GM21576 (cell line): ENCODE results near the gene CLTB.

Experiments used
- ATAC-seq: cut with Tn5 transposase; IDR thresholded peaks from one replicate; pipeline ENCODE4 v1.9.1; 2021; ENCODE audit warnings: mild to moderate bottlenecking, moderate library complexity; ENCODE audit not compliant: unreplicated experiment

The CLTB gene

DNA sequence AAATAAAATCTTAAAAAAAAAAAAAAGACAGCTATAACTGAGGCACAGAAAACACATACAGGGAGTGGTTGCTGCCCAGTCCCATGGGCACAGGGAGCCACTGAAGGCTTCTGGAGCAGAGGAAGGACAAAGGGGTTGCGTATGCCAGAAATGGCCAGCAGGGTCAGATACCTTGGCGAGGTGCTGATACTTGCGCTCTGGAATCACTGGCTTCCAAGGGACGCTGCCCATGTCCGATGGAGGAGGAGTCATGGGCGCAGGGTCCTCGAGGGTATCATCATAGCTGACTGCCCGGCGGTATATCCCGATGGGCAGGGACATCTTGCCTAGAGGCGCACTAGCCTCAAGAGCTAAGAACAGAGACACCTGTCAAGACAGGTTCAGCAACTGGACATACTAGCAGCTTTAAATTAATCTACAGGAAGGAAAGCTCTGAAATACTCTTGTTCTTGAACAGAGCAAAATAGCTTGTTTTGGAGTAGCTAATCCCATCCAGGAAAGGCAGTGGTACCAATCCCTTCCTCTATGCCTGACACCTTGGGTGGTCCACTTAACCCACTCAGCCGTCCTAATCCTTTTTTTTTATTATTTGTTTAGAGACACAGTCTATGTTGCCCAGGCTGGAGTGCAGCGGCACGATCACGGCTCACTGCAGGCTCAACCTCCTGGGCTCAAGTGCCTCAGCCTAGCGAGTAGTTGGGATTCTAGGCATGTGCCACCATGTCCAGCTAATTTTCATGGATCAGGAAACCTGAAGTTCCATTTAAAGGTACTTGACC is 60.8 kb downstream of the CLTB start:
- no peak for ATAC-seq

GRCh38 chr5:176353533-176353932 is 62.8 kb downstream of the CLTB start:
- ATAC-seq = no peak

- no peak for ATAC-seq
These were observed 64.0 kb downstream of the CLTB start for GRCh38 chr5:176352116-176352878.

DNA sequence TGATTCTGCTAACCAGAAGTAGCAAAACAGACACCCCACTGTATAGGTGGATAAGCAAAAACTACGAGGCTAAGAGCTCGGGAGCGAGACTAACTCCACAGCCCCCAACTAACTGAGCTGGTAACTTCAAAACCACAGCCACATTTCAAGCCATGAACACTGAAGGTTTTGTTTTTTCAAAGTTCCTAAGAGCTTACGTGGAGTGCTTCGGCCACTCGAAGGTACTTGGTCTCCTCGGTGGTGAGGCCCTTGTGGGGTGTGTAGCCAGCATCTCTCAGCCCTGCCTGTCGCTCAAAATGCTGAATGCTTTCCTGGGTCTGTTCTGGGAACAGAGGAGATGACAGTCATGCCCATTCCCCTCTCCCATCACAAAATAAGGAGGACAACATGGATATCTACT is 65.9 kb downstream of the CLTB start:
- ATAC-seq = no peak

DNA sequence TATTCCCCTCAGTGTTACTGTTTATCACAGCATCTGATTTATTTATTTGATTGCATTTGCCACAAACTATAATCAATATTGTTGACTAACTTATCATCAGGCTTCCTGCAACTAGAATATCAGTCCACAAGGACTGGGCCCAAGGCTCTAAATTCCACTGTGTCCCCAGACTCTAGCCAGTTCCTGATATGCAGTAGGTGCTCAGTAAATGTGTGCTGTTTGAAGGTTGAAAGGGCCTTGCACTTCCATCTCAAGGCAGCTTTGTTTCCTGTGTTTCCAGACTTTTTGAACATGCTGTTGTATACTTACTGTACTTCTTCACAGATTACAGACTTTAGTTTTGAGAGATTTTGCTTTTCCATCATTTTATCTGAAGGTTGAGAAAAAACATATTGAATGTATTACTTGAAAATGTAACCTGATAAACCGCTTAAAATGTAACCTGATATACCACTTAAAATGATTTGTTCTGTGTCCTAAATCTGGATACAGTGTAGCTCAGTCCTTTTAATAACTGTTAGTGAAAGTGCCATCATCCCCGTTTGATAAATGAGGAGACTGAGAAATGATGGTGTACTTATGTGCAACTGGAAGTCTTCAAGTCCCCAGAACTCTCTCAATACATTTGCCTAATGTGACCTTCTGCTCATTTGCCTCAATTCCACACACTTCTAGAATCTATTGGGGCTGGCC is 73.4 kb downstream of the CLTB start:
- ATAC-seq = no peak
